B cell (primary cell): ENCODE results near the gene TDRD6.

Experiments
- EZH2 ChIP-seq: IDR thresholded peaks from 2 replicates; pipeline ENCODE4 v1.6.1; 2012; ENCODE audit warnings: borderline replicate concordance, low read depth, mild to moderate bottlenecking, moderate library complexity, low read length; ENCODE audit not compliant: insufficient read depth, poor library complexity, severe bottlenecking
- TF ChIP-seq, protein P1 (sequence below): fragments of 200-600 bp; IDR thresholded peaks from one replicate; pipeline ENCODE4 v1.8.0; 2022; ENCODE audit warnings: antibody characterized with exemption, mild to moderate bottlenecking

DNA sequence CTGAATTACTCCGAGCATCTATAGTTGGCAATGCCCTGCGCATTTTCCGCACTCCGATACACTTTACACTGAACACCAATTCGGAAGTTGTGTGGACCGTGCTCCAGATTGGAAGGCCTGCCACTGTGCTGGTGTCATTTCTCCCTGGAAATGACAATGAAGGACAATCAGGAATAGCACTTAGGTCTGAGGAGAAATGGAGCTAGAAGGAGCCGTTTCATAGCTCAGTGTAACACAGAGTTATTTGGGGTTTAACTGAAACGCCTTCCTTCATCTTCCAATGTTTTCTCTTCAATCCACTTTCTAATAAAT, 48.0 kb downstream of the TDRD6 start:
- TF ChIP-seq, protein P1, sequence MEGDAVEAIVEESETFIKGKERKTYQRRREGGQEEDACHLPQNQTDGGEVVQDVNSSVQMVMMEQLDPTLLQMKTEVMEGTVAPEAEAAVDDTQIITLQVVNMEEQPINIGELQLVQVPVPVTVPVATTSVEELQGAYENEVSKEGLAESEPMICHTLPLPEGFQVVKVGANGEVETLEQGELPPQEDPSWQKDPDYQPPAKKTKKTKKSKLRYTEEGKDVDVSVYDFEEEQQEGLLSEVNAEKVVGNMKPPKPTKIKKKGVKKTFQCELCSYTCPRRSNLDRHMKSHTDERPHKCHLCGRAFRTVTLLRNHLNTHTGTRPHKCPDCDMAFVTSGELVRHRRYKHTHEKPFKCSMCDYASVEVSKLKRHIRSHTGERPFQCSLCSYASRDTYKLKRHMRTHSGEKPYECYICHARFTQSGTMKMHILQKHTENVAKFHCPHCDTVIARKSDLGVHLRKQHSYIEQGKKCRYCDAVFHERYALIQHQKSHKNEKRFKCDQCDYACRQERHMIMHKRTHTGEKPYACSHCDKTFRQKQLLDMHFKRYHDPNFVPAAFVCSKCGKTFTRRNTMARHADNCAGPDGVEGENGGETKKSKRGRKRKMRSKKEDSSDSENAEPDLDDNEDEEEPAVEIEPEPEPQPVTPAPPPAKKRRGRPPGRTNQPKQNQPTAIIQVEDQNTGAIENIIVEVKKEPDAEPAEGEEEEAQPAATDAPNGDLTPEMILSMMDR = no peak
- no peak for TF ChIP-seq EZH2
